ENCODE results near the gene CSTA. TPM values are rescaled to one million over a fixed set of nuclear protein-coding genes. Genes with fewer than 3 reads are reported as not detected.
A peak's percentile ranks its signal among the peaks of the same experiment; 100 is the strongest.

The CSTA gene
- total RNA-seq, 3 donors from 2014 or later = 9.1 to 40.3 (median 15.7) TPM

DNA sequence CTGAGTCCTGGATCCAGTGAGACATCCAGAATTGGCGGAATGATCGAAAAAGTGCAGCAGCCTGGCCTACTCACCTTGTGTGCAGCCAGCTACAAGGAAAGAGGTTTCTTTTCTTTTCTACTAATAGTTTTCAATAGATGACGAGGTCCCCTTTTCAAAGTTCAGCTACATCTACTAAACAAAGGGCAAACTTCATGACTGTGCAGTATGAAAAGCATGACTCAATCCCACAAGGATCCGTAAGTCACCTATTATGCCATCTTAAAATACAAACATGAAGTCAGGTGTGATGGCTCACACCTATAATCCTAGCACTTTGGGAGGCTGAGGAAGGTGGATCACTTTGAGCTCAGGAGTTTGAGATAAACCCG lies 41.3 kb downstream of the CSTA start:
- Histone ChIP-seq H3K27me3 (no peaks in the 10 kb centered on the region), H3K9me3 (no peaks in the 10 kb centered on the region), H3K4me3 (no peak overlapping the region), H3K4me1 (no peaks in the 10 kb centered on the region), H3K27ac (no peak overlapping the region), H3K36me3 (no peaks in the 10 kb centered on the region)
- TF ChIP-seq POLR2AphosphoS5 (IDR thresholded peaks at IDR 0.05) (no peak), POLR2A (IDR thresholded peaks at IDR 0.05) (no peak)
- TF ChIP-seq, protein P1, sequence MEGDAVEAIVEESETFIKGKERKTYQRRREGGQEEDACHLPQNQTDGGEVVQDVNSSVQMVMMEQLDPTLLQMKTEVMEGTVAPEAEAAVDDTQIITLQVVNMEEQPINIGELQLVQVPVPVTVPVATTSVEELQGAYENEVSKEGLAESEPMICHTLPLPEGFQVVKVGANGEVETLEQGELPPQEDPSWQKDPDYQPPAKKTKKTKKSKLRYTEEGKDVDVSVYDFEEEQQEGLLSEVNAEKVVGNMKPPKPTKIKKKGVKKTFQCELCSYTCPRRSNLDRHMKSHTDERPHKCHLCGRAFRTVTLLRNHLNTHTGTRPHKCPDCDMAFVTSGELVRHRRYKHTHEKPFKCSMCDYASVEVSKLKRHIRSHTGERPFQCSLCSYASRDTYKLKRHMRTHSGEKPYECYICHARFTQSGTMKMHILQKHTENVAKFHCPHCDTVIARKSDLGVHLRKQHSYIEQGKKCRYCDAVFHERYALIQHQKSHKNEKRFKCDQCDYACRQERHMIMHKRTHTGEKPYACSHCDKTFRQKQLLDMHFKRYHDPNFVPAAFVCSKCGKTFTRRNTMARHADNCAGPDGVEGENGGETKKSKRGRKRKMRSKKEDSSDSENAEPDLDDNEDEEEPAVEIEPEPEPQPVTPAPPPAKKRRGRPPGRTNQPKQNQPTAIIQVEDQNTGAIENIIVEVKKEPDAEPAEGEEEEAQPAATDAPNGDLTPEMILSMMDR (IDR thresholded peaks at IDR 0.05) = no peak
- DNase-seq (ENCODE audit: low spot score in 2 of 2) = no peak
- intact Hi-C loops (cut with DNase I; ENCODE audit: low total_unique reads) = no loop called here

DNA sequence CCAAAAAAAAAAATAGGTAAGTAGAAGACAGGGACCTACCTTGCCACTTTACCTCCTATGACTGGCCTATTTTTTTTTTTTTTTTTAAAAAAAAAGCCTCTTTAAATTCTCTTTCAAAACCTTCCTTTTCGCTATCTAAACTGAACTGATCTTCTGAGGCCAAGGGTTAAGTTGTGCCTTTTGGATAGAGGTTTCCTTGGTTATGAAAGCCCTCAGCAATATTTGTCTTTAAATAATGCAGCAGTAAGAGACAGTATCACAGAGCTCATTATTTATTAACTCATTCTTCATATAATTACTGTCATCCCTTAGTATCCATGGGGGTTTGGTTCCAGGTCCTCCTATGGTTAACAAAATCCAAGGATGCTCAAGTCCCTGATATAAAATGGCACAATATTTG lies 49.0 kb downstream of the CSTA start:
- TF ChIP-seq POLR2AphosphoS5 (IDR thresholded peaks at IDR 0.05) = no peak
- no peak for TF ChIP-seq POLR2A (IDR thresholded peaks at IDR 0.05)
- TF ChIP-seq, protein P1 (IDR thresholded peaks at IDR 0.05) = no peak
- Histone ChIP-seq H3K27ac (no peak overlapping the region), H3K9me3 (no peaks in the 10 kb centered on the region), H3K4me1 (no peaks in the 10 kb centered on the region), H3K36me3 (no peaks in the 10 kb centered on the region), H3K27me3 (no peaks in the 10 kb centered on the region), H3K4me3 (no peak overlapping the region)
- intact Hi-C loops (cut with DNase I; ENCODE audit: low total_unique reads) = no loop called here
- no peak for DNase-seq (ENCODE audit: low spot score in 2 of 2)

DNA sequence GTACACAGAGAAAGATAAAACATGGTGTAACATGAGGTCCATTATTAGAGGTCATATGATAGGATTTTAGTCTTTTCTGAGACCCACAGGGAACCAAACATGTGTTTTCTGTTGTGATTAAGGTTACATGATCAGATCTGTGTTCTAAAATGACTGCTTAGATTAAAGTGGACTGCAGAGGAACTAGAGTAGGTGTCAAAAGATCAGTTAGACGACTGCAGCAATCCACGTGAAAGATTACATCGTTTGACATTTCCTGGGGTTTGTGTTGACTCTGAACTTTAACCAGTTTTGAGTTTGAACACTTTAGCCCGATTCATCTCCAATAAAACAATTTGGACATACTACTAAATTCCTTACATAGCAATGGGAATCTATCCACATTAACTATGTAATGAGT lies 52.9 kb downstream of the CSTA start:
- H3K36me3 ChIP-seq = no peaks in the 10 kb centered on the region
- intact Hi-C loops (cut with DNase I; ENCODE audit: low total_unique reads) = no loop called here
- H3K9me3 ChIP-seq = no peaks in the 10 kb centered on the region
- H3K4me3 ChIP-seq = no peak overlapping the region
- no peak for TF ChIP-seq POLR2AphosphoS5 (IDR thresholded peaks at IDR 0.05)
- no peak for TF ChIP-seq POLR2A (IDR thresholded peaks at IDR 0.05)
- TF ChIP-seq, protein P1 (IDR thresholded peaks at IDR 0.05) = no peak
- H3K4me1 ChIP-seq = no peaks in the 10 kb centered on the region
- H3K27ac ChIP-seq = no peak overlapping the region
- H3K27me3 ChIP-seq = no peaks in the 10 kb centered on the region
- no peak for DNase-seq (ENCODE audit: low spot score in 2 of 2)

DNA sequence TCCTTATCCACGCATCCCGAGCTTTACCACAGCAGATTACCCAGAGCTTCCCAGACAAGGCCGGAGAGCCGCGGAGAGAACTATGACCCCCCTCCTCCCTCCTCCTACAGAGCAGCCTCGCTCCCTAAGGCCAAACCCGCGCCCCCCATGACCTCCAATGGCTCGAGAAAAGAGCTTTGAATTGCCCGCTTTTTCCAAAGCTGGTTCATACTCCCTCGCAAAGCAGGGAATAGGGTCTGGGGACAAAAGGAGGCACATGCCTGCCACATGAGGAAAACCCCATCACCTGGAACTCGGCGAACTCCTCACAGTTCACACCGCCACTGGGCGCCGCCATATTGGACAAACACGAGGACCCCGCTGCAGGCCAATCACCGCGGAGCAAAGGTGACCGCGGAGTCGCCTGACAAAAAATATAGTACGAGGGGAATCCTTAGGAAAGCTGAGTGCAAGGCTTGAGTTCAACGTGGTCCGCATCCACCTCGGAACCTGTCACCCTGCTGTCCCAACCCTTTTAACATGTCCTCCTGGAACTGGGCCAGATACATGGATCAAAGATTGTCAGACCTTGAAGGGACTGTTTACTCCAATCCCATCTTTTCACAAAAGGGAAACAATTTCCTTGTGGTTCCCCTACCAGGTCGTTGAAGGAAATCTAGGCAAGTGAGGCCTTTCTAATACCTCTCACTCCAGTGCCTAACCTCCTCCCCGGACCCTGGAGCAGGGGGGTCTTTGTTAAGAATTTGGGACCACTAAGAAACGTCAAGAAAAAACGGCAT lies 58.0 kb downstream of the CSTA start, which contains the start of gene MIX23:
Gene MIX23 (minus strand): TSS at position 344 of the 779 bp plus-strand sequence. CDS start 7 bp downstream, at position 337.
- H3K27me3 ChIP-seq = no peaks in the 10 kb centered on the region
- H3K4me3 ChIP-seq = peak within 1 kb of the TSS; percentile 75 to 88 (median 87)
- no peaks in the 10 kb centered on the region for H3K9me3 ChIP-seq
- TF ChIP-seq, protein P1 (IDR thresholded peaks at IDR 0.05) = no peak
- TF ChIP-seq POLR2AphosphoS5 (IDR thresholded peaks at IDR 0.05) = peak; percentile 42 to 70 (median 48)
- H3K4me1 ChIP-seq = no peaks in the 10 kb centered on the region
- intact Hi-C loops (cut with DNase I; ENCODE audit: low total_unique reads) = no loop called here
- H3K36me3 ChIP-seq = no peaks in the 10 kb centered on the region
- DNase-seq (ENCODE audit: low spot score in 2 of 2) = peak; percentile 78 to 85
- H3K27ac ChIP-seq = peak within 1 kb of the TSS; percentile 89 to 93
